K562 (cell line): ENCODE data around the gene CLHC1. TPM values are rescaled to one million over a fixed set of nuclear protein-coding genes. Genes with fewer than 3 reads are reported as not detected.

Experiments used
- ATAC-seq: fragments of 200-7000 bp; cut with Tn5 transposase; 3 replicates; pipeline ENCODE4 v1.9.1; 2020; ENCODE audit warnings: moderate library complexity
- BruUV-seq: library from RNA; stranded (reverse); fragments of 400-500 nt; replicated peaks from 2 replicates; lab custom pipeline; 2021; lab: Mats Ljungman, UMichigan
- CTCF ChIA-PET: fragments of 300-600 bp; formaldehyde crosslinking; extraction: SDS; loops from one replicate; lab custom pipeline; 2021; ENCODE audit warnings: low intra/inter-chr PET ratio; lab: Yijun Ruan, JAX
- POLR2A ChIA-PET: fragments of 300-600, 350-650 bp; sonication (Branson Sonifier 250); formaldehyde crosslinking; extraction: SDS; loops from one replicate; lab custom pipeline; 2021; ENCODE audit warnings: antibody characterized with exemption, inconsistent platforms; lab: Yijun Ruan, JAX
- DNase-seq, 4 experiments: peaks; one replicate each; pipeline versions ENCODE4 v3.0.0 to v3.0.0-alpha.2; 2011 to 2018; ENCODE audit warnings: low spot score in 3 of 4, mixed read lengths in 3 of 4; ENCODE audit errors: extremely low read depth in 1 of 4
- FAIRE-seq: peaks from 2 replicates; lab custom pipeline; 2011; peaks lifted over from hg19 to GRCh38; lab: Jason Lieb, UNC
- H2AFZ ChIP-seq: 2 replicates; pipeline ENCODE4 v1.6.0; 2011; ENCODE audit warnings: low read depth, low read length, control low read depth, inconsistent platforms
- H3K27ac ChIP-seq: fragments of 200-600 bp; 3 replicates; pipeline ENCODE4 v1.8.0; 2011; ENCODE audit warnings: low read depth, mild to moderate bottlenecking, control low read depth, inconsistent platforms, low read length, moderate library complexity, mixed read lengths; ENCODE audit errors: extremely low read depth
- H3K27me3 ChIP-seq, 2 experiments: fragments of 300-600 bp in 1 of 2; 2 replicates in 1 of 2; 3 replicates in 1 of 2; pipeline versions ENCODE4 v1.6.0 to v1.8.0; 2011; ENCODE audit warnings: inconsistent platforms in 2 of 2, low read length in 2 of 2, mild to moderate bottlenecking in 1 of 2, mixed read lengths in 1 of 2, moderate library complexity in 1 of 2; ENCODE audit not compliant: control insufficient read depth in 2 of 2, insufficient read depth in 2 of 2
- H3K36me3 ChIP-seq: fragments of 300-600 bp; 3 replicates; pipeline ENCODE4 v1.8.0; 2011; ENCODE audit warnings: mild to moderate bottlenecking, low read length, inconsistent platforms; ENCODE audit not compliant: control insufficient read depth, insufficient read depth
- H3K4me1 ChIP-seq, 2 experiments: fragments of 200-600 bp in 1 of 2; replicated peaks in 1 of 2; 2 replicates in 1 of 2; 3 replicates in 1 of 2; pipeline versions ENCODE4 v1.5.1 to v1.8.0; 2011; ENCODE audit warnings: inconsistent platforms in 2 of 2, low read length in 2 of 2, mild to moderate bottlenecking in 1 of 2, mixed read lengths in 1 of 2, moderate library complexity in 1 of 2; ENCODE audit not compliant: control insufficient read depth in 2 of 2, insufficient read depth in 2 of 2
- H3K4me2 ChIP-seq: 2 replicates; pipeline ENCODE4 v1.6.1; 2011; ENCODE audit warnings: low read length, control low read depth, inconsistent platforms, mixed read lengths; ENCODE audit not compliant: insufficient read depth
- H3K4me3 ChIP-seq: fragments of 200-600 bp; sonication (generic), shearing (Covaris generic); 2 replicates; pipeline ENCODE4 v1.5.1; 2016; ENCODE audit warnings: control low read depth, inconsistent platforms
- H3K79me2 ChIP-seq: fragments of 200-600 bp; 3 replicates; pipeline ENCODE4 v1.8.0; 2011; ENCODE audit warnings: low read length, inconsistent platforms; ENCODE audit not compliant: control insufficient read depth, insufficient read depth
- H3K9ac ChIP-seq, 2 experiments: 2 replicates each; pipeline versions ENCODE4 v1.6.0 to v1.6.1; 2011; ENCODE audit warnings: low read depth in 2 of 2, low read length in 2 of 2, control low read depth in 1 of 2, inconsistent platforms in 1 of 2, mild to moderate bottlenecking in 1 of 2, mixed read lengths in 1 of 2; ENCODE audit not compliant: insufficient read depth in 1 of 2
- H3K9me1 ChIP-seq: one replicate; pipeline ENCODE4 v1.6.0; 2011; ENCODE audit warnings: inconsistent platforms, mild to moderate bottlenecking, low read length, moderate library complexity; ENCODE audit not compliant: control insufficient read depth, insufficient read depth
- H3K9me3 ChIP-seq: replicated peaks from 2 replicates; pipeline ENCODE4 v1.5.1; 2011; ENCODE audit warnings: low read depth, low read length, inconsistent platforms; ENCODE audit not compliant: control insufficient read depth, insufficient read depth
- H4K20me1 ChIP-seq: replicated peaks from 2 replicates; pipeline ENCODE4 v1.6.1; 2011; ENCODE audit warnings: low read length, inconsistent platforms, mixed read lengths; ENCODE audit not compliant: control insufficient read depth, insufficient read depth
- ADNP ChIP-seq: fragments of 200-800 bp; sonication (Bioruptor generic); IDR thresholded peaks from 2 replicates; pipeline ENCODE4 v1.6.1; 2016; ENCODE audit warnings: missing genetic modification characterization, missing compliant biosample characterization
- ARID1B ChIP-seq: fragments of 450-650 bp; IDR thresholded peaks from 2 replicates; pipeline ENCODE4 v1.6.1; 2016; ENCODE audit warnings: antibody characterized with exemption, mild to moderate bottlenecking, inconsistent platforms
- COPS2 ChIP-seq: fragments of 450-650 bp; conservative IDR thresholded peaks from 2 replicates; pipeline ENCODE4 v1.6.1; 2016; ENCODE audit warnings: mild to moderate bottlenecking, moderate library complexity
- KLF6 ChIP-seq: fragments of 250-450 bp; sonication (Bioruptor Pico); IDR thresholded peaks from 2 replicates; pipeline ENCODE4 v1.4.0; 2020; ENCODE audit warnings: mild to moderate bottlenecking, moderate library complexity, borderline replicate concordance
- MAZ ChIP-seq, 2 experiments: fragments of 450-650 bp in 1 of 2; sonication (generic) in 1 of 2; formaldehyde crosslinking; IDR thresholded peaks in 1 of 2; conservative IDR thresholded peaks in 1 of 2; 2 replicates each; pipeline versions ENCODE4 v1.4.0 to v1.5.0; 2020; ENCODE audit warnings: mild to moderate bottlenecking in 1 of 2, missing genetic modification reagents in 1 of 2
- MTA1 ChIP-seq: fragments of 450-650 bp; IDR thresholded peaks from 2 replicates; pipeline ENCODE4 v1.6.1; 2017; ENCODE audit warnings: borderline replicate concordance
- NR4A1 ChIP-seq, 2 experiments: fragments of 250-450 bp in 1 of 2; fragments of 450-650 bp in 1 of 2; sonication (Bioruptor Pico) in 1 of 2; IDR thresholded peaks; 2 replicates each; pipeline versions ENCODE4 v1.4.0 to v1.6.1; 2016 to 2020; ENCODE audit warnings: mild to moderate bottlenecking in 2 of 2, missing compliant biosample characterization in 1 of 2, missing genetic modification characterization in 1 of 2, moderate library complexity in 1 of 2
- NRF1 ChIP-seq, 2 experiments: fragments of 450-650 bp; IDR thresholded peaks in 1 of 2; conservative IDR thresholded peaks in 1 of 2; 2 replicates each; pipeline ENCODE4 v1.6.1; 2014; ENCODE audit warnings: mild to moderate bottlenecking in 2 of 2
- RCOR1 ChIP-seq, 2 experiments: IDR thresholded peaks; 2 replicates each; pipeline ENCODE4 v1.6.1; 2012; ENCODE audit warnings: low read depth in 2 of 2, low read length in 2 of 2, borderline replicate concordance in 1 of 2, improper control_type of control experiment in 1 of 2
- SAFB ChIP-seq: fragments of 200-400 bp; formaldehyde crosslinking; IDR thresholded peaks from 2 replicates; pipeline ENCODE4 v1.6.1; 2017; ENCODE audit warnings: low read depth, low read length, borderline replicate concordance
- SMC3 ChIP-seq: conservative IDR thresholded peaks from 2 replicates; pipeline ENCODE4 v1.6.1; 2011; ENCODE audit warnings: low read depth, low read length, improper control_type of control experiment; ENCODE audit not compliant: insufficient read depth
- SP2 ChIP-seq: IDR thresholded peaks from 2 replicates; pipeline ENCODE4 v1.6.1; 2011; ENCODE audit warnings: mild to moderate bottlenecking, low read depth, low read length, moderate library complexity; ENCODE audit not compliant: poor library complexity, severe bottlenecking; ENCODE audit errors: extremely low read depth
- TEAD1 ChIP-seq, 2 experiments: fragments of 450-650 bp in 1 of 2; sonication (generic) in 1 of 2; formaldehyde crosslinking; IDR thresholded peaks; 2 replicates each; pipeline versions ENCODE4 v1.4.0 to v1.8.0; 2020 to 2022; ENCODE audit warnings: mild to moderate bottlenecking in 2 of 2, missing genetic modification reagents in 1 of 2
- TRIM24 ChIP-seq, 2 experiments: fragments of 450-650 bp; IDR thresholded peaks; 2 replicates each; pipeline ENCODE4 v1.6.1; 2016
- ZNF311 ChIP-seq: fragments of 250-450 bp; sonication (Bioruptor Pico); IDR thresholded peaks from 2 replicates; pipeline ENCODE4 v1.4.0; 2020; ENCODE audit warnings: mild to moderate bottlenecking, moderate library complexity
- ZNF583 ChIP-seq: fragments of 250-450 bp; sonication (Bioruptor Pico); IDR thresholded peaks from 2 replicates; pipeline ENCODE4 v1.4.0; 2020
- WGBS: fragments of 100-300 bp; shearing (Covaris generic); methylation state at CpG from one replicate; pipeline ENCODE4 v1.1.6; 2016; ENCODE audit warnings: low coverage, mixed read lengths; ENCODE audit not compliant: insufficient coverage; ENCODE audit errors: missing lambda C conversion rate; 5-methylcytosine and 5-hydroxymethylcytosine counted together
- in situ Hi-C: fragments of 300-500 bp; cut with MboI; formaldehyde crosslinking; loops from 4 replicates; pipeline ENCODE4 v1.15.0; 2018; ENCODE audit warnings: inconsistent platforms, mixed read lengths
- intact Hi-C: fragments of 100-400 bp; cut with micrococcal nuclease; formaldehyde crosslinking; loops from 2 replicates; pipeline ENCODE4 v1.14.2; 2022
- polyA plus RNA-seq, 8 experiments: library from polyadenylated mRNA; depleted of rRNA in 4 of 8; stranded (reverse) in 5 of 8; unstranded in 3 of 8; fragments of >200 nt; fragmentation: Nextera tagmentation in 2 of 8; fragmentation: Illumina TruSeq in 1 of 8; extraction: Ambion mirVana in 2 of 8; extraction: Trizol in 1 of 8; gene quantifications; 2 replicates each; pipeline versions ENCODE4 v1.2.1 to v1.2.3, GENCODE V29; 2011 to 2014; ENCODE audit warnings: inconsistent platforms in 1 of 8, missing spikeins in 1 of 8
- total RNA-seq, 7 experiments: library from RNA; depleted of rRNA in 6 of 7; stranded (reverse); fragments of >200 nt in 6 of 7; fragmentation: Illumina TruSeq in 2 of 7; extraction: Trizol in 2 of 7; gene quantifications; 2 replicates each; pipeline versions ENCODE4 v1.2.1 to v1.2.3, GENCODE V29; 2011 to 2021; ENCODE audit warnings: low replicate concordance in 1 of 7
- TF ChIP-seq, protein P1 (sequence below): fragments of 450-650 bp; IDR thresholded peaks from 2 replicates; pipeline ENCODE4 v1.6.1; 2018; ENCODE audit not compliant: partially characterized antibody

The CLHC1 gene
- total and polyA plus RNA-seq, 9 of the 15 experiments (the other 6 are each of a cell fraction or from before 2014, with no cell fraction given), result 3.7 to 14.3 (median 8.6) TPM

DNA sequence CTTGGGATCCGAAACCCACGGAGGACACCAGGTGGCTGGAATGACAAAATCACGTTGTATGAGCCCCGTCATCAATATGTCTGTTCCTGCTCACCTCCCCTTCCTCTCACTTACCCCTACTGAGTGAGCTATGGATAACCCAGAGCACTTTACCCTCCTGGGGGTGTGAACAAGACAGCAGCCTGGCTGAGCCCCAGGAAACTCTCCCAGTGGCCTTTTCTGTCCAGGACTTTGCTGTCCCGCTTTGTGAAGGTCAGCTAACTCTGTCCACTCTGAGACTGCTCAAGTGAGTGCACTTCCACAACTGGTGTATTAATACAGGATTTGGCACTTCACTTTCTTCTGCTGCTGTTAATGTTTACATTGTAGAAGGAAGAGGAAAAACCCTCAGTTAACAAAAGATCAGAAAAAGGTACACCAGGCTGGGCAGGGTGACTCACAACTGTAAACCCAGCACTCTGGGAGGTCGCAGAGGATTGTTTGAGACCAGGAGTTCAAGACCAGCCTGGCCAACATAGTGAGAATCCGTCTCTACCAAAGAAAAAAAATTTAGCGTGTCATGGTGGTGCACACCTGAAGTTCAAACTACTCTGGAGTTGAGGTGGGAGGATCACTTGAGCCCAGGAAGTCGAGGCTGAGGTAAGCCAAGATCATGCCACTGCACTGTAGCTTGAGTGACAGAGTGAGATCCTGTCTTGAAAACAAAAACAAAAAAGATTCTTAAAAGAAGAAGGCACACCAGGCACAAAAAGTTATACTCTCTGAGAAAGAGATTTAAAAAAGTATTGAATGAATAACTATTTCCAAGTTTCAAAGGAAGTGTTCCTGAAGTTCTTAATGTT lies 90.3 kb downstream of the CLHC1 start:
- Histone ChIP-seq H3K4me3 (no peak overlapping the region), H3K36me3 (no peaks in the 10 kb centered on the region), H4K20me1 (no peaks in the 10 kb centered on the region), H3K4me1 (peaks cover 38 to 61% of the 10 kb centered on the region in 2 experiments), H3K27me3 (no peaks in the 10 kb centered on the region), H3K4me2 (peak overlapping the region; percentile 71; the same call in 1 of the 2 replicates), H3K79me2 (no peaks in the 10 kb centered on the region), H3K9me3 (no peaks in the 10 kb centered on the region; the same call in 1 of the 2 replicates), H3K27ac (peak overlapping the region; percentile 96), H3K9me1 (no peaks in the 10 kb centered on the region), H2AFZ (peak overlapping the region; percentile 93), H3K9ac (peak overlapping the region; percentile 49 to 73; a peak in 3 of 4 replicates)
- in situ Hi-C loops (no loop called here), intact Hi-C loops (loop anchor here (2.0 to 5.0 kb wide), 3 partner anchors 25 to 91 kb away; partner anchors contain the start of gene RTN4)
- peak; percentile 48 for FAIRE-seq
- 48% methylated on average over 9 of the region's 9 CpGs for WGBS
- ATAC-seq, result peak; percentile 8
- DNase-seq, result peak in 2 of 4 experiments; percentile 28 to 47
- ChIA-PET CTCF (no interaction called here), POLR2A (interaction anchor here (0.7 to 4.3 kb wide), 7 partner anchors 10 to 93 kb away, joined by 3 to 24 read pairs (median 5); partner anchors contain the start of gene RTN4)
- no TSS peak for BruUV-seq
- no peak for TF ChIP-seq COPS2
- TF ChIP-seq NRF1 (conservative IDR thresholded peaks at IDR 0.05 in 1 of 2, IDR thresholded peaks at IDR 0.05 in 1 of 2), result peak in 1 of 2 experiments; percentile 28; a peak in 2 of 4 replicates
- TF ChIP-seq MTA1, result 0 out of 2 replicates have a peak, but pooled peaks have one; percentile 31
- TF ChIP-seq MAZ (CRISPR knock-in tag; conservative IDR thresholded peaks at IDR 0.05 in 1 of 2, IDR thresholded peaks at IDR 0.05 in 1 of 2), result 0 out of 4 replicates have a peak, but pooled peaks have one; percentile 21 to 25
- TF ChIP-seq, protein P1, sequence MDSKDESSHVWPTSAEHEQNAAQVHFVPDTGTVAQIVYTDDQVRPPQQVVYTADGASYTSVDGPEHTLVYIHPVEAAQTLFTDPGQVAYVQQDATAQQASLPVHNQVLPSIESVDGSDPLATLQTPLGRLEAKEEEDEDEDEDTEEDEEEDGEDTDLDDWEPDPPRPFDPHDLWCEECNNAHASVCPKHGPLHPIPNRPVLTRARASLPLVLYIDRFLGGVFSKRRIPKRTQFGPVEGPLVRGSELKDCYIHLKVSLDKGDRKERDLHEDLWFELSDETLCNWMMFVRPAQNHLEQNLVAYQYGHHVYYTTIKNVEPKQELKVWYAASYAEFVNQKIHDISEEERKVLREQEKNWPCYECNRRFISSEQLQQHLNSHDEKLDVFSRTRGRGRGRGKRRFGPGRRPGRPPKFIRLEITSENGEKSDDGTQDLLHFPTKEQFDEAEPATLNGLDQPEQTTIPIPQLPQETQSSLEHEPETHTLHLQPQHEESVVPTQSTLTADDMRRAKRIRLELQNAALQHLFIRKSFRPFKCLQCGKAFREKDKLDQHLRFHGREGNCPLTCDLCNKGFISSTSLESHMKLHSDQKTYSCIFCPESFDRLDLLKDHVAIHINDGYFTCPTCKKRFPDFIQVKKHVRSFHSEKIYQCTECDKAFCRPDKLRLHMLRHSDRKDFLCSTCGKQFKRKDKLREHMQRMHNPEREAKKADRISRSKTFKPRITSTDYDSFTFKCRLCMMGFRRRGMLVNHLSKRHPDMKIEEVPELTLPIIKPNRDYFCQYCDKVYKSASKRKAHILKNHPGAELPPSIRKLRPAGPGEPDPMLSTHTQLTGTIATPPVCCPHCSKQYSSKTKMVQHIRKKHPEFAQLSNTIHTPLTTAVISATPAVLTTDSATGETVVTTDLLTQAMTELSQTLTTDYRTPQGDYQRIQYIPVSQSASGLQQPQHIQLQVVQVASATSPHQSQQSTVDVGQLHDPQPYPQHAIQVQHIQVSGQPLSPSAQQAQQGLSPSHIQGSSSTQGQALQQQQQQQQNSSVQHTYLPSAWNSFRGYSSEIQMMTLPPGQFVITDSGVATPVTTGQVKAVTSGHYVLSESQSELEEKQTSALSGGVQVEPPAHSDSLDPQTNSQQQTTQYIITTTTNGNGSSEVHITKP, result peak; percentile 67
- no peak for TF ChIP-seq RCOR1 (IDR thresholded peaks at IDR 0.05; ENCODE audit: borderline replicate concordance in 1 of 2, low read depth in 2 of 2, low read length in 2 of 2)
- TF ChIP-seq ADNP (tag), result 0 out of 2 replicates have a peak, but pooled peaks have one; percentile 15
- 0 out of 2 replicates have a peak, but pooled peaks have one; percentile 51 for TF ChIP-seq ZNF583 (CRISPR knock-in tag)
- TF ChIP-seq SAFB, result no peak
- TF ChIP-seq SP2, result no peak
- TF ChIP-seq TEAD1 (CRISPR knock-in tag; IDR thresholded peaks at IDR 0.05), result 0 out of 4 replicates have a peak, but pooled peaks of 1 of the 2 experiments have one; percentile 10
- no peak for TF ChIP-seq SMC3
- 0 out of 2 replicates have a peak, but pooled peaks have one; percentile 11 for TF ChIP-seq ZNF311 (CRISPR knock-in tag)
- TF ChIP-seq TRIM24 (IDR thresholded peaks at IDR 0.05), result 0 out of 4 replicates have a peak, but pooled peaks of 1 of the 2 experiments have one; percentile 9
- no peak for TF ChIP-seq NR4A1 (CRISPR knock-in tag; IDR thresholded peaks at IDR 0.05)
- peak; percentile 31 for TF ChIP-seq NR4A1 (tag; IDR thresholded peaks at IDR 0.05)
- TF ChIP-seq KLF6 (CRISPR knock-in tag), result 0 out of 2 replicates have a peak, but pooled peaks have one; percentile 23
- TF ChIP-seq ARID1B, result 0 out of 2 replicates have a peak, but pooled peaks have one; percentile 5
